Adrenal gland (tissue), 12 donors: ENCODE data around the gene OSM. TPM values are rescaled to one million over a fixed set of nuclear protein-coding genes. Genes with fewer than 3 reads are reported as not detected.
A peak's percentile ranks its signal among the peaks of the same experiment; 100 is the strongest.
"Not testable (repeated sequence)": the region's sequence is repeated elsewhere in the genome, so short reads cannot be mapped to it uniquely, and the experiment has no call there.

ENCODE experiments used
- DNase-seq, 7 donors: peaks; one replicate each; pipeline ENCODE4 v3.0.0-alpha.2; 2019 to 2020
- H3K27ac ChIP-seq, 5 donors: fragments of 200-600 bp; sonication (generic) in 4 of 5; 1 replicate in 3 of 5; 2 replicates in 2 of 5; pipeline versions ENCODE4 v1.5.1 to v1.8.0; 2016 to 2020; ENCODE audit warnings: mild to moderate bottlenecking in 1 of 5
- H3K27me3 ChIP-seq: fragments of 200-600 bp; 2 replicates; pipeline ENCODE4 v1.8.0; 2021
- H3K36me3 ChIP-seq, 2 donors: fragments of 200-600 bp; replicated peaks in 1 of 2; 1 replicate in 1 of 2; 2 replicates in 1 of 2; pipeline versions ENCODE4 v1.5.1 to v1.8.0; 2018 to 2022
- H3K4me1 ChIP-seq, 2 donors: fragments of 200-600 bp; replicated peaks in 1 of 2; 1 replicate in 1 of 2; 2 replicates in 1 of 2; pipeline versions ENCODE4 v1.5.1 to v1.8.0; 2018 to 2021
- H3K4me3 ChIP-seq, 4 donors: fragments of 200-600 bp; sonication (generic) in 3 of 4; one replicate each; pipeline ENCODE4 v1.5.1; 2016 to 2018
- H3K9me3 ChIP-seq, 3 donors: fragments of 200-600 bp; sonication (generic) in 1 of 3; replicated peaks in 1 of 3; 1 replicate in 2 of 3; 2 replicates in 1 of 3; pipeline versions ENCODE4 v1.5.1 to v1.8.0; 2016 to 2021
- POLR2A ChIP-seq, 2 donors: fragments of 450-650 bp; IDR thresholded peaks; one replicate each; pipeline ENCODE4 v1.6.1; 2017; ENCODE audit warnings: antibody characterized with exemption in 2 of 2, mild to moderate bottlenecking in 2 of 2, moderate library complexity in 1 of 2
- WGBS, 4 donors: extraction: QIAGEN DNeasy Blood & Tissue Kit in 2 of 4; methylation state at CpG; one replicate each; pipeline versions ENCODE4 v1.1.5 to v1.1.7; 2013 to 2017; 5-methylcytosine and 5-hydroxymethylcytosine counted together
- intact Hi-C, 2 donors: fragments of 100-400 bp; cut with DNase I; formaldehyde crosslinking; loops; one replicate each; pipeline versions ENCODE4 v1.14.1 to v1.15.0; 2022 to 2023
- polyA plus RNA-seq, 3 donors: library from polyadenylated mRNA; stranded (reverse); fragments of 200-250 nt in 2 of 3; fragments of 350-450 nt in 1 of 3; fragmentation: Illumina TruSeq in 1 of 3; extraction: RNeasy Lipid Tissue Mini Kit (QIAGEN cat#74804) in 1 of 3; gene quantifications; one replicate each; pipeline ENCODE4 v1.2.3, GENCODE V29; 2013 to 2014
- total RNA-seq, 9 donors: library from RNA; depleted of rRNA in 4 of 9; stranded (reverse); fragments of >200 nt in 4 of 9; fragments of 120-200 nt in 1 of 9; fragmentation: NEBNext Ultra II Directional in 1 of 9; extraction: Animal tissue kit (Norgen Biotek cat#: 25700) in 1 of 9; gene quantifications; one replicate each; pipeline versions ENCODE4 v1.1.0 to v1.2.4, GENCODE V29; 2013 to 2023
- TF ChIP-seq, protein P1 (sequence below), 6 experiments: fragments of 450-650 bp in 4 of 6; fragments of 200-600 bp in 2 of 6; sonication (generic) in 1 of 6; IDR thresholded peaks; 1 replicate in 5 of 6; 2 replicates in 1 of 6; pipeline versions ENCODE4 v1.5.1 to v1.8.0; 2016 to 2021; ENCODE audit warnings: antibody characterized with exemption in 6 of 6, mild to moderate bottlenecking in 2 of 6, moderate library complexity in 1 of 6
- donor health status: healthy with polysubstance abuse.
- donor health status: Bipolar disorder and iron deficiency.
- donor health status: DM: yes; HTN: yes; CAD: no.
- donor health status: DM: no; HTN: no; CAD: no.
- donor health status: DM: no; HTN: no; CAD: no.
- donor health status: DM: yes; HTN: yes; CAD: no.

OSM gene
- total and polyA plus RNA-seq, 12 donors, result 0.44 to 8.1 (median 1.5) TPM; not detected in 1

DNA sequence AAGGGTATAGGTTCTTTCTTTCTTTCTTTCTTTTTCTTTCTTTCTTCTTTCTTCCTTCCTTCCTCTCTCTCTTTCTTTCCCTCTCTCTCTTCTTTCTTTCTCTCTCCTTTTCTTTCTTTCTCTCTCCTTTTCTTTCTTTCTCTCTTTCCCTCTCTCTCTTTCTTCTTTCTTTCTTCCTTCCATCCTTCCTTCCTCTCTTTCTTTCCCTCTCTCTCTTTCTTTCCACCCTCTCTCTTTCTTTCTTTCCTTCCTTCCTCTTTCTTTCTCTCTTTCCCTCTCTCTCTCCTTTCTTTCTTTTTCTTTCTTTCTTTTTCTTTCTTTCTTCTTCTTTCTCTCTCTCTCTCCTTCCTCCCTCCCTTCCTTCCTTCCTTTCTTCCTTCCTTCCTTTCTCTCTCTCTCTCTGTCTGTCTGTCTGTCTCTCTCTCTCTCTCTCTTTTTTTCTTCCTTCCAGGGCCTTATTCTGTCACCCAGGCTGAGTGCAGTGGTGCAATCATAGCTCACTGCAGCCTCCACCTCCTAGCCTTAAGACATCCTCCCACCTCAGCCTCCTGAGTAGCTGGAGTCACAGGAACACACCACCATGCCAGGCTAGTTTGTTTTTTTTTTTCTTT lies 46.9 kb downstream of the OSM start:
- intact Hi-C loops, result no loop called here
- Histone ChIP-seq H3K9me3 (no peaks in the 10 kb centered on the region), H3K36me3 (no peaks in the 10 kb centered on the region), H3K4me3 (no peak overlapping the region), H3K4me1 (no peaks in the 10 kb centered on the region), H3K27me3 (no peaks in the 10 kb centered on the region), H3K27ac (no peak overlapping the region)
- DNase-seq, result no peak
- TF ChIP-seq, protein P1, sequence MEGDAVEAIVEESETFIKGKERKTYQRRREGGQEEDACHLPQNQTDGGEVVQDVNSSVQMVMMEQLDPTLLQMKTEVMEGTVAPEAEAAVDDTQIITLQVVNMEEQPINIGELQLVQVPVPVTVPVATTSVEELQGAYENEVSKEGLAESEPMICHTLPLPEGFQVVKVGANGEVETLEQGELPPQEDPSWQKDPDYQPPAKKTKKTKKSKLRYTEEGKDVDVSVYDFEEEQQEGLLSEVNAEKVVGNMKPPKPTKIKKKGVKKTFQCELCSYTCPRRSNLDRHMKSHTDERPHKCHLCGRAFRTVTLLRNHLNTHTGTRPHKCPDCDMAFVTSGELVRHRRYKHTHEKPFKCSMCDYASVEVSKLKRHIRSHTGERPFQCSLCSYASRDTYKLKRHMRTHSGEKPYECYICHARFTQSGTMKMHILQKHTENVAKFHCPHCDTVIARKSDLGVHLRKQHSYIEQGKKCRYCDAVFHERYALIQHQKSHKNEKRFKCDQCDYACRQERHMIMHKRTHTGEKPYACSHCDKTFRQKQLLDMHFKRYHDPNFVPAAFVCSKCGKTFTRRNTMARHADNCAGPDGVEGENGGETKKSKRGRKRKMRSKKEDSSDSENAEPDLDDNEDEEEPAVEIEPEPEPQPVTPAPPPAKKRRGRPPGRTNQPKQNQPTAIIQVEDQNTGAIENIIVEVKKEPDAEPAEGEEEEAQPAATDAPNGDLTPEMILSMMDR (IDR thresholded peaks at IDR 0.05), result no peak
- TF ChIP-seq POLR2A (IDR thresholded peaks at IDR 0.05), result no peak

DNA sequence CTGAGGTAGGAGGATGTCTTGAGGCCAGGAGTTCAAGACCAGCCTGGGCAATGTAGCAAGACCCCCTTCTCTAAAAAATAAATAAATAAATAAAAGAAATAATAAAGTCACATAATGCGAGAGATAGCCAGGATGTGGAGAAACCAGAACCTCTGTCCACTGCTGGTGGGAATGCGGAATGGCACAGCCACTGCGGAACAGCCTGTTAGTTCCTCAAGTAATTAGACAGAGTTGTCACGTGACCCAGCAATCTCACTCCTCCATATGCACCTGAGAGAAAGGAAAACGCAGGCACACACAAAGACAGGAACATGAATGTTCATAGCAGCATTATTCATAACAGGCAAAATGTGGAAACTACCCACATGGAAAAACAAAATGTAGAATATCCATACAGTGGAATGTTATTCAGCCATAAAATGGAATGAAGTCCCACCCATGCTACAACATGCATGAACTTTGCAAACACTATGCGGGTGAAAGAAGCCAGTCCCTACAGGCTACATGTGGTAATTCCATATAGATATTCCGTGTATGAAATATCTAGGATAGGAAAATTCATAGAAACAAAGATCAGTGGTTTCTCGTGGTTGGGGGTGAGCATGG lies 47.5 kb downstream of the OSM start:
- 77 to 95% (median 88%) methylated on average over 8 of the region's 8 CpGs for whole genome bisulfite sequencing, 4 donors
- no peaks in the 10 kb centered on the region for H3K27me3 ChIP-seq
- no peaks in the 10 kb centered on the region for H3K4me1 ChIP-seq
- intact Hi-C loops, result no loop called here
- no peak for TF ChIP-seq POLR2A (IDR thresholded peaks at IDR 0.05)
- TF ChIP-seq, protein P1 (IDR thresholded peaks at IDR 0.05), result no peak
- no peaks in the 10 kb centered on the region for H3K9me3 ChIP-seq
- no peak overlapping the region for H3K27ac ChIP-seq
- no peak overlapping the region for H3K4me3 ChIP-seq
- no peak for DNase-seq
- H3K36me3 ChIP-seq, result no peaks in the 10 kb centered on the region

DNA sequence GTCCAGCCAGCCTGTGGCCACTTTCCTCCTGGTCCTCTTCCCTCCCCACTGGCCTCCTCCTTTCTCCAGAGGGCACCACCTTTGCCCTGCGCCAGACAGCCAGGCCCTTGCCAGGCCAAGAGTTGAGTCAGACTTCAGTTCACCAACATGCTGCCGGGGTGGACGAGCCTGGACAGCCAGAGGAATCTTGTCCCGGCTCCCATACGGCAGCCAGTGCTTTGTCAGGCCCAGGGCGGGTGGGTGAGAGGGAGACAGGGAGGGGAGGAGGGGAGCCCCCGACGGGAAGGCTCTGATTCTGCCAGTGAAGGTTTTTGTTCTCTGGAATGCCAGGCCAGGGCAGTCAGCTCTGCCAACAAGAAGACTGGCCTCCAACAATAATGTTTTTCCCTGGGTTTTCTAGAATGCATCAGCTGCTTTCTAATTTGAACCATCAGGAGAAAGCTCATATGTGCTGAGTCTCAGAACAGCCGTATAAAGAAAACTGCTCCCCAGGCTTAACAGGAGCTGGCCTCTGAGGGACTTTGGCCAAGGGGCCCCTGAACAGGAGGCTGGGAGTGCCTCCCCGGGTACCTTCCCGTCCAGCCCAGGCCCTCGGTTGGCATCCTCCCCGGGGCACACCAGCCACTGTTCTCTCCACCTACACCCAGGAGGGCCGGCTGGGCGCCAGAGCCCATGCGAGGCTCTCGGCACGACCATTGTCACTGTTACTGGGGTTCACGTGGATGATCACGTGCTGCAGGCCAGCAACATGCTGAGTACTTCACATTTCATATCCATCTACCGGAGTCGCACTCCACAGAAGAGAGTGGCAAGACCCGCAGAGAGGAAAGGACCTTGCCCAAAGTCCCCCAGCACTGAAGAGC lies 48.7 kb downstream of the OSM start:
- Histone ChIP-seq H3K27ac (peak overlapping the region in 1 of 5 donors; percentile 57), H3K9me3 (no peaks in the 10 kb centered on the region), H3K4me1 (peaks cover 5 to 6% of the 10 kb centered on the region in 2 donors), H3K27me3 (no peaks in the 10 kb centered on the region), H3K36me3 (no peaks in the 10 kb centered on the region), H3K4me3 (no peak overlapping the region)
- DNase-seq, result peak in 4 of 7 donors; percentile 46 to 66 (median 58)
- intact Hi-C loops, result no loop called here
- whole genome bisulfite sequencing, 4 donors, result 78 to 93% (median 84%) methylated on average over 14 to 23 of the region's 23 CpGs
- TF ChIP-seq, protein P1 (IDR thresholded peaks at IDR 0.05), result no peak
- TF ChIP-seq POLR2A (IDR thresholded peaks at IDR 0.05), result no peak

GRCh38 chr22:30216710-30217109 lies 49.9 kb downstream of the OSM start:
- intact Hi-C loops, result no loop called here
- DNase-seq, result no peak
- H3K4me1 ChIP-seq, result peaks cover 15% of the 10 kb centered on the region in 2 donors
- no peaks in the 10 kb centered on the region for H3K36me3 ChIP-seq
- WGBS, 4 donors, result 82 to 95% (median 83%) methylated on average over 7 to 10 of the region's 10 CpGs
- H3K27ac ChIP-seq, result no peak overlapping the region
- no peak for TF ChIP-seq POLR2A (IDR thresholded peaks at IDR 0.05)
- TF ChIP-seq, protein P1 (IDR thresholded peaks at IDR 0.05), result no peak
- H3K9me3 ChIP-seq, result no peaks in the 10 kb centered on the region
- no peak overlapping the region for H3K4me3 ChIP-seq
- no peaks in the 10 kb centered on the region for H3K27me3 ChIP-seq

DNA sequence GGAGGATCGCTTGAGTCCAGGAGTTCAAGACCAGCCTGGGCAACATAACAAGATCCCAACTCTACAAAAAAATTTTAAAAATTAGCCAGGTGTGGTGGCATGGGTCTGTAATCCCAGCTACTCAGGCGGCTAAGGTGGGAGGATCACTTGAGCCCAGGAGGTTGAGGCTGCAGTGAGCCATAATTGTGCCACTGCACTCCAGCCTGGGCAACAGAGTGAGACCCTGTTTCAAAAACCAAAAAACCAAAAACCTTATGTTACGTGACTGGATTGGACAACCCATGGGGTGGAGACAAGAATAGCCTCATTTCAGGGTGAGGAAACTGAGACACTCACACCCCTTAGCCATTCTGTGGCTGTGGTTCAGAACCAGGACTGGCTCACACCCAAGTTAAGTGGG lies 50.4 kb downstream of the OSM start:
- peaks cover 15% of the 10 kb centered on the region in 2 donors for H3K4me1 ChIP-seq
- intact Hi-C loops, H3K9me3 ChIP-seq, H3K36me3 ChIP-seq, DNase-seq, H3K27ac ChIP-seq, H3K27me3 ChIP-seq, H3K4me3 ChIP-seq: not testable (repeated sequence)
- 92 to 99% (median 97%) methylated on average over 3 of the region's 3 CpGs for WGBS, 4 donors
